GM20431 (cell line): ENCODE measurements around the gene DGKZ.

Source experiments
- in situ Hi-C: fragments of 300-500 bp; cut with MseI, MboI; formaldehyde crosslinking; loops from one replicate; pipeline ENCODE4 v1.15.0; 2020; ENCODE audit warnings: low sequenced_read_pairs; ENCODE audit not compliant: unreplicated experiment

DGKZ gene

DNA sequence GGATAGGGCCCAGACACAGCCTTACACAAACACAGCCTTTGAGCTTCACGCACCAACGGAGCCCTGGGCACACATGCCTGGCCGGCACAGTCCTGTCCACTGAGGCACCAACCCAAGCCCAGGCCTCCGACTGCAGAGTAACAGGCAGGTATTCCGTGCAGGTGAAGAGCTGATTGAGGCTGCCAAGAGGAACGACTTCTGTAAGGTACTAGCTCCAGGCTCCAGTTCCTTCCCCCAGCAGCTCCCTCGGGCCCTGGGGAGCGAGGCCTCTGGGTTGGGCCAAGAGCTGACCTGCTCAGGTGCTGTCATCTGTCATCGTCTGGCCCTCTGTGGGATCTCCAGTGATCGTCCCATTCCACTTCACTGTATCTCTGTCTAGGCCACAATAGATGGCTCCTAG lies 31.0 kb downstream of the DGKZ start:
- in situ Hi-C loops = loop anchor here (25.0 kb wide), 1 partner anchor 159 kb away; no protein-coding TSS in a partner anchor

DNA sequence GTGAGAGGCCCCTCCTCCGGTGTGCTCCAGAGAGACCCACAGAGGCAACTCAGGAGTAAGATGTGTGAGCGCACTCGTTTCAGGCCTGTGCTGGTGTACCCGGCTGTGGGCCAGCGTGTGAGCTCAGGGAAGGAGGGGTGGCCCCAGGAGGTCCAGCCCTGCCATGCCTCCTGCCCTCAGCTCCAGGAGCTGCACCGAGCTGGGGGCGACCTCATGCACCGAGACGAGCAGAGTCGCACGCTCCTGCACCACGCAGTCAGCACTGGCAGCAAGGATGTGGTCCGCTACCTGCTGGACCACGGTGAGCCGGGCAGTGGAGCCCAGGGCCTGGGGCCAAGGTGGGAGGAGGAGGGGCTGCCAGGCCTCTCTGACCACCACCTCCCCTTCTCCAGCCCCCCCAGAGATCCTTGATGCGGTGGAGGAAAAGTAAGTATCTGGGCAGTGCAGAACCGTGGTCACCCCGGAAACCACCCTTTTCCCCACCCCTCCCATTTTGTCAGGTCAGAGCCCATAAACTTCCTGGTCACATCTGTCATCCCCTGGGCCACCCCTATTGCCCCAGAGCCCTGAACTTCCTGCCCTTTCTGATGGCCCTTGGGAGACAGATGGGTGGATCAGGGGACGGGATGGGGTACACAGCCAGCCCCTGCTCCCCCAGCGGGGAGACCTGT lies 31.7 kb downstream of the DGKZ start:
- in situ Hi-C loops = loop anchor here (25.0 kb wide), 1 partner anchor 158 kb away; no protein-coding TSS in a partner anchor

DNA sequence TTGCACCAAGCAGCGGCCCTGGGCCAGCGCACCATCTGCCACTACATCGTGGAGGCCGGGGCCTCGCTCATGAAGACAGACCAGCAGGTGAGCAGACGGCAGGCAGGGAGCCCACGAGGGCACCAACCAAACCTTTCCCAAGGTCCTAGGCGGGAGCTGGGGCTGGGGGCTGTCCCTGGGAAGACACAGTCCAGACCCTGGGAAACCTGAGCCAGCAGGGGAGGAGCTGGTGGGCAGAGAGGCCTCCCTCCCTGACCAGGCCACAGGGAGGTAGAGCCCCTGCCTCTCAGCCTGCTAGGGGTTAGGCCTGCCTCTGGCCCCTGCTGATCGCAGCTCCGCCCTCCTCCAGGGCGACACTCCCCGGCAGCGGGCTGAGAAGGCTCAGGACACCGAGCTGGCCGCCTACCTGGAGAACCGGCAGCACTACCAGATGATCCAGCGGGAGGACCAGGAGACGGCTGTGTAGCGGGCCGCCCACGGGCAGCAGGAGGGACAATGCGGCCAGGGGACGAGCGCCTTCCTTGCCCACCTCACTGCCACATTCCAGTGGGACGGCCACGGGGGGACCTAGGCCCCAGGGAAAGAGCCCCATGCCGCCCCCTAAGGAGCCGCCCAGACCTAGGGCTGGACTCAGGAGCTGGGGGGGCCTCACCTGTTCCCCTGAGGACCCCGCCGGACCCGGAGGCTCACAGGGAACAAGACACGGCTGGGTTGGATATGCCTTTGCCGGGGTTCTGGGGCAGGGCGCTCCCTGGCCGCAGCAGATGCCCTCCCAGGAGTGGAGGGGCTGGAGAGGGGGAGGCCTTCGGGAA lies 32.4 kb downstream of the DGKZ start:
- in situ Hi-C loops = loop anchor here (25.0 kb wide), 1 partner anchor 158 kb away; no protein-coding TSS in a partner anchor

DNA sequence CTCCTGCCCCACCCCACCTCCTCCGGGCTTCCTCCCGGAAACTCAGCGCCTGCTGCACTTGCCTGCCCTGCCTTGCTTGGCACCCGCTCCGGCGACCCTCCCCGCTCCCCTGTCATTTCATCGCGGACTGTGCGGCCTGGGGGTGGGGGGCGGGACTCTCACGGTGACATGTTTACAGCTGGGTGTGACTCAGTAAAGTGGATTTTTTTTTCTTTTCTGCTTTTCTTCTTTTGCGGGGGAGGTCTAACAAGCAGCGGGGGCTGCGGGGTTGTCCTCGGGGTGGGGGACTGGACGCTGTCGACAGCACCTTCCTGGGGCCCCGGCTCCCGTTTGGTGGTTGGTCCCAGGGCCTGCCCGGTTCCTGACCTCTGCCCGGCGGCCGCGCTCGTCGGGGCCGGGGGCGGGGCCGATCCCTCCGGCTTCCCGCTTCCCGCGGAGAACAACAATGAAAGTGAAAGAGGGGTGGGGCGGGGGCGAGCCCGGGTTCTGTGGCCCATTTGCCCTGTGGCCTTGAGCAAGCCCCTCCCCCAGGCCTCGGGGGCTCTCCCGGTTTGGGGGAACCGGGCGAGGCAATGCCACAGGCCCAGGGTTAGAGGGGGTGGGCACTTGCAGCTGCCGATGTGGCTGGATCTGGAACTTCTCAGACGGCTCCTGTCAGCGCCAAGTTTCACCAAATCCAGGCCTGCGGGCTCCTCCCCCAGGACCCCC lies 33.2 kb downstream of the DGKZ start:
- in situ Hi-C loops = loop anchor here (25.0 kb wide), 1 partner anchor 157 kb away; no protein-coding TSS in a partner anchor

DNA sequence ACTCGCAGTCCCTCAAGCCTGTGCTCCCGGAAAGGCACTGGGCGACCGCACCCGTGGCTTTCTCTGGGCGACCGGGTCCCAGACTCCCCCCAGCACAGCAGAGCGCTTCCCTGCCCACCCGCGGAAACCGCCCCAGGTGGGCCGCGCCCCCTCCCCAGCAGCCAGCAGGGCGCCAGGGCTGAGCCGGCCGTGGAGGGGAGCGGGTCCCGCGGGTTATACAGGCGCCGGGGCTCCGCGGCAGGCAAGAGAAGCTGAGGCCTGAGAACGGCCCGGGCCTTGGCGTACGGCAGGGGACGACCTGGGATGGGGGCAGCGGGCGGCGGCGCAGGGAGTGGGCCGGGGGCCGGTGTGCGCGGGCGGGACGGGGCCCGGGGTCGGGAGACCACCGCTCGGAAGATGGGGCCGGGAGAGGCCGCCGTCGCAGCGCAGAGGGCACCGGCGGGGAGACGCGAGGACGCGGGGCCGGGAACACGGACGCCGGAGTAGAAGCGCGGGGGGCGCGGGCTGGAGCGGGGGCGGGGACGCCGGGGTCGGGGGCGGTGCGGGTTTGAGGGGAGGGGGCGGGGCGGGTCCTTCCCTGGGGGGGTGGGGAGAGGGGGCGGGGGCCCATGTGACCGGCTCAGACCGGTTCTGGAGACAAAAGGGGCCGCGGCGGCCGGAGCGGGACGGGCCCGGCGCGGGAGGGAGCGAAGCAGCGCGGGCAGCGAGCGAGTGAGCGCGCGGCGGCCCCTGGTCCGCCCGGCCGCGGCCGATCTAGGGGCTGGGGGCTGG lies 34.0 kb downstream of the DGKZ start, which contains the start of gene MDK:
TSS of gene MDK (plus strand) at position 622 of the 771 bp plus-strand sequence. CDS start 389 bp downstream, outside the sequence.
- in situ Hi-C loops = loop anchor here (25.0 kb wide), 1 partner anchor 156 kb away; no protein-coding TSS in a partner anchor

DNA sequence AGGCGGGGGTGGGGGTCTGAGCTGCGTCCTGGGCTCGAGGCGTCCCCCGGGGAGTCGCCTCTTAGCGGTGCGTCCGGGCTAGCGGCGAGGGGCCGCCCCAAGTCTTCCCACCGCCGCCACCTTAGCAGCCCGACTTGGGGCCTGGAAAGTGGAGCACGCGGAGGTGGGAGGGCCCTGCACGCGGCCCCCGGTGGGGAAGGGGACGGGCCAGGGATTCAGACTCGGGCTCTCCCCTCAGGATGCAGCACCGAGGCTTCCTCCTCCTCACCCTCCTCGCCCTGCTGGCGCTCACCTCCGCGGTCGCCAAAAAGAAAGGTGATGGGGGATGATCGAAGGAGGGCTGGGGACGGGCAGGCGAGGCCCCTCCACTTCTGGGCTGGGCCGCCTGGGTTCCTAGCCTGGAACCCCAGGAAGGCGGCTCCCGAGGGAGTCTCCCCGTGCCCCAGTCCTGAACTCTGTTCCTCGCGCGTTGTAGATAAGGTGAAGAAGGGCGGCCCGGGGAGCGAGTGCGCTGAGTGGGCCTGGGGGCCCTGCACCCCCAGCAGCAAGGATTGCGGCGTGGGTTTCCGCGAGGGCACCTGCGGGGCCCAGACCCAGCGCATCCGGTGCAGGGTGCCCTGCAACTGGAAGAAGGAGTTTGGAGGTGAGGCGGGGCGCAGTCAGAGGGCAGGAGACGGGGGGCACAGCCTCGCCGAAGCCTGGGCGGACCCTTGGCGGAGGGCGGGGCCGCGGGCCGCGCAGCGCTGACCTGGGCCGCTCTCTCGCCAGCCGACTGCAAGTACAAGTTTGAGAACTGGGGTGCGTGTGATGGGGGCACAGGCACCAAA lies 34.8 kb downstream of the DGKZ start:
- in situ Hi-C loops = loop anchor here (25.0 kb wide), 1 partner anchor 155 kb away; no protein-coding TSS in a partner anchor

DNA sequence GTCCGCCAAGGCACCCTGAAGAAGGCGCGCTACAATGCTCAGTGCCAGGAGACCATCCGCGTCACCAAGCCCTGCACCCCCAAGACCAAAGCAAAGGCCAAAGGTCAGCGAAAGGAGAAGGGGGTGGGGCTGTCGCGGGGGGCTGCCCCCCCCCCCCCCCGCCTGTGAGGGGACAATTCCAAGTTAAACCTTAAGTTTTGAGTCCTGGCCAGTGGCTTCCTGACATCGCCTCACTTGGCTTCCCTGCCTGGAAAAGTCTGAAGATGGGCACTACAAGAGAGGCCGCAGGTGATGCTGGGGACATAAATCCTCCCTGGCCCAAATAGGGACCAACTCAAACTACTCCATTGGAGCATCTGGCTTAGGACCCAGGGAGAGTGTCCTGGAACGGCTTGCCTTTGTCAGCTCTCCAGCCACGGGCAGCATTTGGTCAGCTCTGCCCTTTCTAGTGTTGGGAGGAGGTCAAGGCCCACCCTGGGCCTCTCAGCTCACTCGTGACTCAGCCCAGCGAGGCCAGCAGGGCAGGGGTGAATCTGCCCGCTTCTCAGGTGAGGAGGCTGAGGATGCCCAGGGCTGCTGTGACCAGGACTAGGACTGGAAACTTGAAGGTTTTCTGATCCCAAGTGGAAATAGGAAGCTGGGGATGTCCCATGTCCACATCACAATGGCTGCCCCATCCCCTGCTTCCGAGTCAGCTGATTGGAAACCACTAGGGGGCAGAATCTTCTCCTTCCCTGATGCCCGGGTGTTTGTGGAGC lies 35.6 kb downstream of the DGKZ start:
- in situ Hi-C loops = loop anchor here (25.0 kb wide), 1 partner anchor 154 kb away; no protein-coding TSS in a partner anchor

DNA sequence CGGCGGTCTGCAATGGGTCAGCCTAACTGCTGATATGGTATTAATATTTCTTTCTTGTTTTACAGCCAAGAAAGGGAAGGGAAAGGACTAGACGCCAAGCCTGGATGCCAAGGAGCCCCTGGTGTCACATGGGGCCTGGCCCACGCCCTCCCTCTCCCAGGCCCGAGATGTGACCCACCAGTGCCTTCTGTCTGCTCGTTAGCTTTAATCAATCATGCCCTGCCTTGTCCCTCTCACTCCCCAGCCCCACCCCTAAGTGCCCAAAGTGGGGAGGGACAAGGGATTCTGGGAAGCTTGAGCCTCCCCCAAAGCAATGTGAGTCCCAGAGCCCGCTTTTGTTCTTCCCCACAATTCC lies 36.1 kb downstream of the DGKZ start:
- in situ Hi-C loops = loop anchor here (25.0 kb wide), 1 partner anchor 154 kb away; no protein-coding TSS in a partner anchor

DNA sequence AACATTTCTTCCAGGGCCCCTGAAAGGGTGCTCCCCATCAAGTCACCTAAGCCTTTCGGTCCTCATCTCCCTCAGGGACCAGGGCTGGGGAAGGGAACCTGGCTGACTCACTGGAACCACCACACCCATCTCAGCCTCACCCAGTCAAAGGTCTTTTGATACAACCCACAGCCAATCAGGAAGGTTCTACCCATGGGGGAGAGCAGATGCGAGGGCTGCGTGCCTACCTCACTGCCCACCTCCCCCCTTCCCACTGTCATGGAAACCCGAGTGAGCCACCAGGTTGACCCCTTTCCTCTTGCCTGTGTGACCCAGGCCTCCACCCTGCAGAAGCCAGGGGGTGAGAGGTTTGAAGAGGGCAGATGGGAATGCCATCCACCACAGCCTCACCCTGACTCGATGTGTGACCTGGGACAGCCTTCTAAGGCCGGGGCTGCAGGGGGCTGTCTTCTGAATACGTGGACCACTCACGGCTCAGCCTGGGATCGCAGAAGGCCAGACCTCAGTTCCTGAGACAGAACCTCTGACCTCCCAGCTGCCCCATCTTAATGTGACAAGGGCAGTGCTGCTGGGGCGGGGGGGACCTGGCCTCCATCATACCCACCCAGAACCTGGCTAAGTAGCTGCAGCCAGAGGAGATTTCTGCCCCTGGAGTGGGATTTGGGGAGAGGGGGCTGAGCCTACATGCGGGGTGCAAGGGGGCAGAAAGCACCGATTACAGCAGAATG lies 36.9 kb downstream of the DGKZ start:
- in situ Hi-C loops = loop anchor here (25.0 kb wide), 1 partner anchor 153 kb away; no protein-coding TSS in a partner anchor

DNA sequence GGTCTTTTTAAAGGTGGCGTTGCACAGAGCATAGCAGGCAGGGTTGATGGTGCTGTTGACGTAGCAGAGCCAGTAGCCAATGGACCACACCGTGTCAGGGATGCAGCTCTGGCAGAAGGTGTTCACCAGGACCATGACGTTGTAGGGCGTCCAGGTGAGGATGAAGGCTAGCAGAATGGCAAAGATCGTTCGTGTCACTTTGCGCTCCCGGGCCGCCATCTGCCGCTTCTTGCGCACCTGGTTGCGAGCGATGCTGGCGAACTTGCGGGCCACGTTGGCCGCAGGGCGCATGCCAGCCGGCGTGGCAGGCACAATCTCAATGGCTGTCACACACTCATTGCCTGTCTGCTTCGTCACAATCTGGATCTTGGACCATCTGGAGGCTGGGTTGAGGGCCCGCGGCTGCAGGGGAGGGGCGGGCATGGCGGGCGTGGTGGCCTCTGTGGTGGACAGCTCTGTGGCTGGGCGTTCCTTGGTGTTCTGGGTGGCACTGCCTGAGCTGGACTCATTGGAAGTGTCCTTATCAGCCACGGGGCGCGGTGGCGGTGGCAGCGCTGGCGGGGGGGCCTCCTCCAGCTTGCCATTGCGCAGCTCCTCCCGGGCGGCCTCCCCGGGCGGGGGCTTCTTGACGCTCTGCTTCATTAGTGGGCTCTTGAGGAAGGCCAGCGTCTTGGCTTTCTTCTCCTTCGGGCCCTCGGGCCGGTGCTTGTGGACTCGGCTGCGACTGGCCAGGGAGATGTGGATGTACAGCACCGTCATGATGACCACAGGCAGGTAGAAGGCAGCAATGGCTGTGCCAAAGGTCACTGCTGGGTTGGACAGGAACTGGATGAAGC lies 38.1 kb downstream of the DGKZ start:
- in situ Hi-C loops = loop anchor here (25.0 kb wide), 1 partner anchor 152 kb away; no protein-coding TSS in a partner anchor

DNA sequence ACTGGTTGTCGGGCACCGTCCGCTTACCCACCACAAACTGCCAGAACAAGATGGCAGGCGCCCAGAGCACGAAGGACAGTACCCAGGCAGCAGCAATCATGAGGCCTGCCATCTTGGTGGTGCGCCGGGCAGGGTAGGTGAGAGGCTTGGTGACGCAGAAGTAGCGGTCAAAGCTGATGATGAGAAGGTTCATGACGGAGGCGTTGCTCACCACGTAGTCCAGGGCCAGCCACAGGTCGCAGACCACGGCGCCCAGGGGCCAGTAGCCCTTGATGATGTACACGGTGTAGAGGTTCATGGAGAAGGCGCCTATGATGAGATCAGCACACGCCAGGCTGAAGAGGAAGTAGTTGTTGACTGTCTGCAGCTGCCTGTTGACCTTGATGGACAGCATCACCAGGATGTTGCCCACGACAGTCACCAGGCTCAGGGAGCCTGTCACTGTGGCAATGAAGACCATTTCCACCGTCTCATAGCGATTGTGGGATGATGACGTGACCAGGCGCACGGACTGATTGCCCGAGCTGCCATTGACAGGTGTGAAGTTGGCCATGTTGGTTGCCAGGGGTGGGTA lies 38.8 kb downstream of the DGKZ start:
- in situ Hi-C loops = loop anchor here (25.0 kb wide), 1 partner anchor 151 kb away; no protein-coding TSS in a partner anchor

DNA sequence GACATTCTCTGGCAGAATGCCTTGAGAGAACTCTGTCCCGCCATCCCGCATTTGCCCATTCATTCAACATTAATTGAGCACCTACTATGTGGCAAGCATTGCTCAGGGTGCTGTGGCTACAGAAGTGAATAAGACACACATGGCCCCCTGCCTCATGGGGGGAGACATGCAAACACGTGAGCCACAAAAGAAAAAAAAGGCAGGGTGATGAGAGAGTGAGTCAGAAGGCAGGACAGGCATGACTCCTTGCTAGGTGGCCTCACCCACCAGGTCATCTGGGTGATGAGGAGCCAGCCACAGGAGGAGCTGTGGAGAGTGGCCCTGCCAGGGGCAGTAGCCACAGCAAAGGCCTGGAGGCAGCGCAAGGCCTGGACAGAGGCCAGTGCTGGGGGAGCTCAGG lies 39.4 kb downstream of the DGKZ start:
- in situ Hi-C loops = loop anchor here (25.0 kb wide), 1 partner anchor 151 kb away; no protein-coding TSS in a partner anchor

DNA sequence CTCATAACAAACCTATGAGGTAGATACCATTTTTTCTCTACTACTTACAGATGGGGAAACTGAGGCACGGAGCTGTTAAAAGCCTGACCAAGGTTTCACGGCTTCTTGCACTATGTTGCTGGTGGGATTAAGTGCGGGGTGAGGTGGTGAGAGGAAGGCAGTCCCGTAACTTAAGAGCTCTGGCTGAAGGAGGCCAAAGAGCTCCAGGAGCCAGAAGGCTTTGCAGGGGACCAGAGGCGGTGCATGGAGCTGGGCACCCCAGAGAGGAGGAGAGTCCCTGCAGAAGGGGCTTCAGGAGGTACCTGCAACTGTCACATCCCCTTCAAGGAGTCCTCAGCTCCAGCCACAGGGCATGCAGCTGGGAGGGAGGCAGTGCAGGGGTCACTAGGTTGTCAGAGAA lies 40.2 kb downstream of the DGKZ start:
- in situ Hi-C loops = loop anchor here (25.0 kb wide), 1 partner anchor 150 kb away; no protein-coding TSS in a partner anchor

DNA sequence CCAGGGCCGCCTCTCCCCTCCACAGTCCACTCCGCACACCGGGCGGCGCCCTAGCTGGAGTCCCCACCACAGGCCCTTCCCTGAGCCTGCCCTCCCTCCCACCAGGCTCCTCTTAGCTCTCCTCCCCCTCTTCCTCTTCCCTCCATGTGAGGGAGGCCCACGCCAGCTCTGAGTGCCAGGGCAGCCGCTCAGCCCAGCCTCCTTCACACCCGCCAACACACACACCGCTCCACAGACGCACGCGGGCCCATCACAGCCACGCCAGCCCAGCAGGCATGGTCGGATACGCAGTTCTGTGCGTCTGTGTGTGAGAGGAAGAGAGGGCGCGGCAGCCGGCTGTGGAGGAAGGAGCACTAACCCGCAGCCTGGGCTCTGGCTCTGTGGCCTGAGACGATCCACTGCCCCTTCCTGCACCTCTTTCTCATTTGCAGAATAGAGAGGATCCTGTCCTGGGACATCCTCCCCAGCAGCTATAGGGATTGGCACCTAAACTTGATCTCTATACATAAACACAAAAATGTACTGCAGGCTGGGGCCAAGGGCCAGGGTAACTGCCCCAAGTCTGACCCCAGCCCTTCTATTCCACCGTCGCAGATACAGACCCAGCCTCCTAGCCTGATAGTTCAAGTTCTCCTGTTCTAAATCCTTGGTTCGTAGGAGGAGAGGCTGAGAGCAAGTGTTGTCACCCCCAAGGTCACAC lies 40.8 kb downstream of the DGKZ start:
- in situ Hi-C loops = loop anchor here (25.0 kb wide), 1 partner anchor 149 kb away; no protein-coding TSS in a partner anchor
